Heart right ventricle (tissue), 16 donors: ENCODE measurements around the gene ATG10. TPM values are rescaled to one million over a fixed set of nuclear protein-coding genes. Genes with fewer than 3 reads are reported as not detected.

Experiments used
- ATAC-seq, 8 donors: fragments of 200-7000 bp; cut with Tn5 transposase; one replicate each; pipeline ENCODE4 v1.9.1; 2020; ENCODE audit warnings: mild to moderate bottlenecking in 8 of 8, moderate library complexity in 8 of 8, moderate number of reproducible peaks in 1 of 8
- DNase-seq, 2 donors: peaks; one replicate each; pipeline ENCODE4 v3.0.0-alpha.2; 2020
- H3K27ac ChIP-seq, 10 donors: fragments of 200-600 bp; sonication (generic) in 2 of 10; one replicate each; pipeline versions ENCODE4 v1.5.0 to v1.8.0; 2020 to 2022; ENCODE audit warnings: mild to moderate bottlenecking in 3 of 10
- H3K27me3 ChIP-seq, 7 donors: fragments of 200-600 bp; one replicate each; pipeline ENCODE4 v1.8.0; 2021 to 2022; ENCODE audit warnings: mild to moderate bottlenecking in 2 of 7
- H3K36me3 ChIP-seq, 9 donors: fragments of 200-600 bp; sonication (generic) in 1 of 9; one replicate each; pipeline versions ENCODE4 v1.5.0 to v1.8.0; 2020 to 2022; ENCODE audit warnings: mild to moderate bottlenecking in 2 of 9
- H3K4me1 ChIP-seq, 9 donors: fragments of 200-600 bp; sonication (generic) in 1 of 9; one replicate each; pipeline versions ENCODE4 v1.5.0 to v1.8.0; 2020 to 2022; ENCODE audit warnings: mild to moderate bottlenecking in 4 of 9
- H3K4me3 ChIP-seq, 10 donors: fragments of 200-600 bp; sonication (generic) in 2 of 10; one replicate each; pipeline versions ENCODE4 v1.5.0 to v1.8.0; 2020 to 2022; ENCODE audit warnings: mild to moderate bottlenecking in 7 of 10, moderate library complexity in 2 of 10
- H3K9me3 ChIP-seq, 11 donors: fragments of 200-600 bp in 10 of 11; sonication (generic) in 2 of 11; one replicate each; pipeline versions ENCODE4 v1.5.0 to v1.8.0; 2013 to 2022; ENCODE audit warnings: mild to moderate bottlenecking in 2 of 11, control low read depth in 1 of 11, moderate library complexity in 1 of 11
- CTCF ChIP-seq, 9 donors: fragments of 200-600 bp; sonication (generic) in 2 of 9; IDR thresholded peaks; one replicate each; pipeline versions ENCODE4 v1.5.0 to v1.8.0; 2021 to 2022; ENCODE audit warnings: antibody characterized with exemption in 9 of 9, mild to moderate bottlenecking in 5 of 9, moderate library complexity in 1 of 9
- WGBS, 2 donors: extraction: QIAGEN DNeasy Blood & Tissue Kit; methylation state at CpG; one replicate each; pipeline ENCODE4 v1.1.7; 2013; ENCODE audit warnings: inconsistent platforms in 1 of 2; 5-methylcytosine and 5-hydroxymethylcytosine counted together
- intact Hi-C, 10 donors: fragments of 100-400 bp; cut with DNase I; formaldehyde crosslinking; loops; one replicate each; pipeline versions ENCODE4 v1.11.1 to v1.14.2; 2022
- polyA plus RNA-seq, 2 donors: library from polyadenylated mRNA; stranded (reverse); fragments of 200-250 nt; gene quantifications; one replicate each; pipeline ENCODE4 v1.2.3, GENCODE V29; 2013
- total RNA-seq, 10 donors: library from RNA; stranded (reverse); fragmentation: NEBNext Ultra II Directional in 3 of 10; extraction: Animal tissue kit (Norgen Biotek cat#: 25700) in 3 of 10; gene quantifications; one replicate each; pipeline versions ENCODE4 v1.2.1 to v1.2.4, GENCODE V29; 2021 to 2023
- donor health status: Arrhythmogenic right ventricular cardiomyopathy.
- donor health status: ischemic (EF 13 %, LVEDD 7.1; RV severe dilation, severe dysfunction).
- donor health status: healthy with polysubstance abuse.
- donor health status: DM: no; HTN: yes; CAD: no.
- donor health status: DM: no; HTN: no; CAD: no.
- donor health status: ischemic (EF 25% LVEDD 6.9; RV normal size, moderate dysfunction).
- donor health status: ischemic (EF 25% LVEDD 5.7; RV mildly dilated, moderate dysfunction).
- donor health status: healthy.
- donor health status: DM: yes; HTN: yes; CAD: no.
- donor health status: Ischemic cardiomyopathy.
- donor health status: ischemic (EF 35%, LVEDD 5.7; RV mildly dilated, moderate dysfunction).
- donor health status: nonischemic (EF 11% LVEDD 7.7; RV severe dilation, severe dysfunction).
- donor health status: DM: yes; HTN: yes; CAD: no.
- donor health status: PGD.
- donor health status: ischemic (EF 29% LVEDD 5.4; RV normal size, mild dysfunction).
- donor health status: nonischemic (EF 23%, LVEDD 6.1; RV moderate dilation, normal function).

ATG10 gene
- total and polyA plus RNA-seq, 12 donors, result 4.6 to 8.0 (median 6.3) TPM

GRCh38 chr5:82150559-82150958 is 178.7 kb downstream of the ATG10 start:
- 70 to 75% methylated on average over 3 of the region's 3 CpGs for WGBS, 2 donors

GRCh38 chr5:82151204-82151603 is 179.4 kb downstream of the ATG10 start:
- intact Hi-C loops, result no loop called here
- no peak overlapping the region for H3K4me3 ChIP-seq
- no peak for ATAC-seq
- H3K27ac ChIP-seq, result no peak overlapping the region
- peaks cover 0 to 15% (median 0%) of the 10 kb centered on the region in 9 donors for H3K4me1 ChIP-seq
- no peaks in the 10 kb centered on the region for H3K9me3 ChIP-seq
- no peak for DNase-seq
- 48 to 52% methylated on average over 1 of the region's 1 CpG for WGBS, 2 donors
- TF ChIP-seq CTCF (IDR thresholded peaks at IDR 0.05), result no peak
- H3K27me3 ChIP-seq, result no peaks in the 10 kb centered on the region
- H3K36me3 ChIP-seq, result no peaks in the 10 kb centered on the region

More at GRCh38 chr5:82150559-82150958, 178.7 kb downstream of the ATG10 start:
- DNase-seq (no peak), ATAC-seq (peak in 4 of 8 donors; percentile 61 to 76 (median 76))
- Histone ChIP-seq H3K4me3 (no peak overlapping the region), H3K36me3 (no peaks in the 10 kb centered on the region), H3K9me3 (no peaks in the 10 kb centered on the region), H3K27ac (no peak overlapping the region), H3K4me1 (peaks cover 0 to 15% (median 0%) of the 10 kb centered on the region in 9 donors), H3K27me3 (no peaks in the 10 kb centered on the region)
- no peak for TF ChIP-seq CTCF (IDR thresholded peaks at IDR 0.05)
- intact Hi-C loops, result no loop called here

- Histone ChIP-seq H3K4me3 (no peak overlapping the region), H3K36me3 (no peaks in the 10 kb centered on the region), H3K9me3 (no peaks in the 10 kb centered on the region), H3K4me1 (peaks cover 0 to 15% (median 0%) of the 10 kb centered on the region in 9 donors), H3K27ac (no peak overlapping the region), H3K27me3 (no peaks in the 10 kb centered on the region)
- ATAC-seq, result no peak
- intact Hi-C loops, result no loop called here
- no peak for TF ChIP-seq CTCF (IDR thresholded peaks at IDR 0.05)
- 72 to 78% methylated on average over 1 of the region's 1 CpG for WGBS, 2 donors
- DNase-seq, result no peak
These were observed 179.8 kb downstream of the ATG10 start for GRCh38 chr5:82151662-82152061.

GRCh38 chr5:82152978-82153481 is 181.2 kb downstream of the ATG10 start:
- TF ChIP-seq CTCF (IDR thresholded peaks at IDR 0.05), result no peak
- Histone ChIP-seq H3K36me3 (no peaks in the 10 kb centered on the region), H3K27ac (no peak overlapping the region), H3K4me3 (no peak overlapping the region), H3K27me3 (no peaks in the 10 kb centered on the region), H3K9me3 (no peaks in the 10 kb centered on the region), H3K4me1 (peaks cover 0 to 15% (median 0%) of the 10 kb centered on the region in 9 donors)
- no peak for DNase-seq
- no peak for ATAC-seq
- intact Hi-C loops, result no loop called here
- 88 to 90% methylated on average over 4 of the region's 4 CpGs for WGBS, 2 donors
